Caki2 (cell line): Measurements from ENCODE around the gene NKD1. TPM values are rescaled to one million over a fixed set of nuclear protein-coding genes. Genes with fewer than 3 reads are reported as not detected.

Source experiments
- DNase-seq: peaks from one replicate; pipeline ENCODE4 v3.0.0-alpha.2; 2015; ENCODE audit warnings: low read depth
- in situ Hi-C: cut with HindIII; loops from 2 replicates; pipeline ENCODE4 v1.10.0; 2016; ENCODE audit warnings: low sequenced_read_pairs, low pct_unique_long_range_greater_than_20kb, mixed read lengths
- total RNA-seq: library from RNA; depleted of rRNA; stranded (reverse); fragments of >200 nt; shearing (Covaris generic); gene quantifications from 2 replicates; pipeline ENCODE4 v1.2.3, GENCODE V29; 2014; ENCODE audit warnings: low replicate concordance

NKD1 gene
- total RNA-seq, 1 experiment from 2014 or later: under 0.01 TPM

GRCh38 chr16:50683689-50684374 is 135.6 kb downstream of the NKD1 start:
- in situ Hi-C loops: no loop called here
- no peak for DNase-seq

- in situ Hi-C loops: no loop called here
- DNase-seq: no peak
Measured at GRCh38 chr16:50684823-50685461, 136.7 kb downstream of the NKD1 start.

GRCh38 chr16:50685462-50686063 is 137.4 kb downstream of the NKD1 start:
- DNase-seq: no peak
- in situ Hi-C loops: no loop called here

- DNase-seq: no peak
- in situ Hi-C loops: no loop called here
Measured at GRCh38 chr16:50688083-50688482, 139.9 kb downstream of the NKD1 start.

GRCh38 chr16:50688867-50689266 is 140.7 kb downstream of the NKD1 start:
- no peak for DNase-seq
- in situ Hi-C loops: no loop called here

- DNase-seq: no peak
- in situ Hi-C loops: no loop called here
Measured at GRCh38 chr16:50690177-50690576, 142.0 kb downstream of the NKD1 start.

- in situ Hi-C loops: no loop called here
- DNase-seq: no peak
Measured at GRCh38 chr16:50692644-50692998, 144.4 kb downstream of the NKD1 start.

- in situ Hi-C loops: no loop called here
- no peak for DNase-seq
Measured at GRCh38 chr16:50692999-50693781, 145.0 kb downstream of the NKD1 start, which contains the start of gene NOD2. Gene NOD2 (plus strand): TSS chr16:50693606. CDS start chr16:50699496, 5,890 bp downstream.

GRCh38 chr16:50694206-50694605 is 146.0 kb downstream of the NKD1 start:
- no peak for DNase-seq
- in situ Hi-C loops: no loop called here

- in situ Hi-C loops: no loop called here
- DNase-seq: no peak
Measured at GRCh38 chr16:50695017-50696000, 147.1 kb downstream of the NKD1 start.

- in situ Hi-C loops: no loop called here
- DNase-seq: no peak
Measured at GRCh38 chr16:50696126-50696525, 147.9 kb downstream of the NKD1 start.

- DNase-seq: peak; percentile 44
Measured at GRCh38 chr16:50696575-50697420, 148.6 kb downstream of the NKD1 start.

GRCh38 chr16:50697421-50697715 is 149.2 kb downstream of the NKD1 start:
- in situ Hi-C loops: no loop called here
- DNase-seq: no peak

More at GRCh38 chr16:50696575-50697420, 148.6 kb downstream of the NKD1 start:
- in situ Hi-C loops: no loop called here

GRCh38 chr16:50697881-50698767 is 149.9 kb downstream of the NKD1 start:
- DNase-seq: no peak

More at GRCh38 chr16:50697881-50698767, 149.9 kb downstream of the NKD1 start:
- in situ Hi-C loops: no loop called here
